Limb (tissue), 2 donors: ENCODE results near the gene SH3BP5.

Experiments
- DNase-seq, 2 donors: peaks; one replicate each; pipeline ENCODE4 v3.0.0-alpha.2; 2016; ENCODE audit errors: extremely low spot score in 2 of 2

SH3BP5 gene

DNA sequence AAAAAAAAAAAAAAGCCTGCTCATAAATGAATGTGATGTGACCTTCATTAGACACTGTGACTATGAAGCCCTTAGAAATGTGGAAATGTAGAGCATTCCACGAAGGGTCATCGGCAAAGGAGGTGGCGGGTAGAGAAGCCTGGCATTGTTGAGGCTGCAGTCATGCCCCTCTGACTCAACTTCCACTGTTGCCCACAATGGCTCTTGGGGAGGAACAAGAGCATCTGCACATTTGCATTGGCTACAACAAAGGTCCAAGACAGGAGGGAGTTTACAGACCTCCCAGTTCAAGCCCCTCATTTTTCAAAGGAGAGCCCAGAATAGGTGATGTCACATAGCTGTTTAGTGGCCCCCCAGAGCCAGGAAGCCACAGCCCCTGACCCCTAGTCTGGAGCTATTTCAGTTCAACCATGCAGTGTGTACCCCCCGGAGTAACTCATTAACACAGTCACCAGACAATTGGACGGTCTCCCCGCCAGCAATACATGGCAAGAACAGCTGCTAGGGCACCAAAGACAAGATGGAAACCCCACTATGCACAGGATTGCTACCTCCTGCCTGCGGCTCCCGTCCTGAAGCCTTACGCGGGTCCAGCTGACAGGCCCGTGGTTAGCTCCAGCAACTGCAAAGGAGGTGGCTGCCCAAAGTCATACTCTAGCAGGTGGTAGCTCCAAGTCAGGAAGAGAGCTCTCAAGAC is 56.2 kb downstream of the SH3BP5 start:
- no peak for DNase-seq

DNA sequence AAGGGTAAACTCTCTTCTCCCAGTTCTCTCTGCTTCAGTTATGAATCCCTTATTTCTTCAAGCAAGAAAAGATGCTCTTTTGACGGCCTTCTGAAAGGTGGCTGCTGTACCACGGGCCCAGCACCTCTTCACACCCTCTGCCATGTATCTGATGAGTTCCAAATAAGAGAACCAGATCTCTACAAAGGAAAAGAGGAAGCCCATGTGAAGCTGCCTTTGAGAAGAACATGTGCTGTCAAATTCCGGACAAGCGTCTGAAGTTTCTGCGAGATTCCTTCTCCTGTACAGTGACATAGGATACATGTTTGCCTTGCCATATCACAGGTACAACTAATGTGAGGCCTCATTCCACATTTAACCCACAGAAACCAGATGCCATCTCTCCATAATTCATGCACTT is 59.2 kb downstream of the SH3BP5 start:
- DNase-seq: no peak

DNA sequence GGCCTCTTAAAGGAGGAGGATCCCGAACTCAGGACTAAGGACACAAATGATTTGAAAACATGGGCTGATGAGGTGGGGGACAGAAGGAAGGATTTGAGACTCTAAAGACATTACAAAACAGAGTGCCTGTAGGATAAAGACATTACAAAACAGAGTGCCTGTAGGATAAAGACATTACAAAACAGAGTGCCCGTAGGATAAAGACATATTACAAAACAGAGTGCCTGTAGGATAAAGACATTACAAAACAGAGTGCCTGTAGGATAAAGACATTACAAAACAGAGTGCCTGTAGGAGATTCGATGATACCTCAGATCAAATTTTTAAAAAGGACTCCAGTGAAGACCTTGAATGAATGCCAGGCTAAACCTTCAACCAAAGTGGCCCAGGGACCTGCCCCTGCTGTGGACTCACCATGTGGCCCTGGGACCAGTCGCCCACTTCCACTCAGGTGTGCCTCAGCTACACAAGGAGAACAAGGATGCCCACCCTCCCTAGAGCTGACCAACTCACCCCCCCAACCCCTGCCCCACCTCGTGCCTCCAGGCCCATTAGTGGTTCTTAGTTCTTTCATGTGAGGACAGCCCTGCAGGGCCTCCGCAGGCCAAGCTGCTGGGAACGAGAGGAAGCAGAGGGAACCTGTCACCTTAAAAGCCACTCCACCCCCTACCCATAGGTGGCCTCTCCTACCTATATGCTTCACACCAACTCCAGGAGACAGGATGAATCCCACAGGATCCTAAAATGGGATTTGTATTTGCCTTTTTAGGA is 59.8 kb downstream of the SH3BP5 start:
- peak in 1 of 2 donors; percentile 9 for DNase-seq

DNA sequence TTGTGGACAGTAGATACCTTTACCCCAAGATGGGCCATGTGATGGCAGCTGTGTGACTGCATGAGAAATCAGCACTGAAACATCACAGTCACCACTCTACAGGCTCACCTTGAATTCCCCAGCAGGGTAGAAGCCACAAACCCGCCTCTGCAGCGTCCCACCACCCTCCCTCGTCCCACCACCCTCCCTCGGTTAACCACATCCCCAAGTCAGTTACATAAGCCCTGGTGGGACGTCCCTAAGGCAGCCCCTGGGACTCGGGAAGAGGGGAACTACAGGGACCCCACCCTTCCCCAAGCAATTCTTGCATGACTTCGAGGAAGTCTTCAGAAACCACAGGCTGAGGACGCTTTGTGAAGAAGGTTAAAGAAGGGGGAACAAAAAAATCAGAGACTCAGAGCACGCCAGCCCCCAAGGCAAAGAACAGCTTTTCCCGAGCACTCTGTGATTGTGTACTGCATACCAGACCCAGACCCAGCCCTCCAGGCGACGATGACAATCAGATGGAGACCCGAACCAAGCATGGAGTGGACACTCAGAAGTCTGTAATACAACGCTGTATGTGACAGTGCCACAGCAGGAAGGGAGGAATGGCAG is 60.5 kb downstream of the SH3BP5 start:
- DNase-seq: peak in 1 of 2 donors; percentile 14

DNA sequence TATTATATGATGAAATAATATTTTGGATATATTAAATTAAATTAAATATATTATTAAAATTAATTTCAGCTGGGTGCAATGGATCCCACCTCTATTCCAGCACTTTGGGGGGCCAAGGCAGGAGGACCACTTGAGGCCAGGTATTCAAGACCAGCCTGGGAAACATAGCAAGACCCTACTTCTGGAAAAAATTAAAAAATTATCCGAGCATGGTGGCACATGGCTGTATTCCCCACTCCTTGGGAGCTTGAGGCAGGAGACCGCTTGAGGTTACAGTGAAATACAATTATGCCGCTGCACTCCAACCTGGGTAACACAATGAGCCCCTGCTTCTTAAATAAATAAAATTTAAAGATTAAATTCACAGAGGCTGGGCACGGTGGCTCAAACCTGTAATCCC is 61.4 kb downstream of the SH3BP5 start:
- no peak for DNase-seq

DNA sequence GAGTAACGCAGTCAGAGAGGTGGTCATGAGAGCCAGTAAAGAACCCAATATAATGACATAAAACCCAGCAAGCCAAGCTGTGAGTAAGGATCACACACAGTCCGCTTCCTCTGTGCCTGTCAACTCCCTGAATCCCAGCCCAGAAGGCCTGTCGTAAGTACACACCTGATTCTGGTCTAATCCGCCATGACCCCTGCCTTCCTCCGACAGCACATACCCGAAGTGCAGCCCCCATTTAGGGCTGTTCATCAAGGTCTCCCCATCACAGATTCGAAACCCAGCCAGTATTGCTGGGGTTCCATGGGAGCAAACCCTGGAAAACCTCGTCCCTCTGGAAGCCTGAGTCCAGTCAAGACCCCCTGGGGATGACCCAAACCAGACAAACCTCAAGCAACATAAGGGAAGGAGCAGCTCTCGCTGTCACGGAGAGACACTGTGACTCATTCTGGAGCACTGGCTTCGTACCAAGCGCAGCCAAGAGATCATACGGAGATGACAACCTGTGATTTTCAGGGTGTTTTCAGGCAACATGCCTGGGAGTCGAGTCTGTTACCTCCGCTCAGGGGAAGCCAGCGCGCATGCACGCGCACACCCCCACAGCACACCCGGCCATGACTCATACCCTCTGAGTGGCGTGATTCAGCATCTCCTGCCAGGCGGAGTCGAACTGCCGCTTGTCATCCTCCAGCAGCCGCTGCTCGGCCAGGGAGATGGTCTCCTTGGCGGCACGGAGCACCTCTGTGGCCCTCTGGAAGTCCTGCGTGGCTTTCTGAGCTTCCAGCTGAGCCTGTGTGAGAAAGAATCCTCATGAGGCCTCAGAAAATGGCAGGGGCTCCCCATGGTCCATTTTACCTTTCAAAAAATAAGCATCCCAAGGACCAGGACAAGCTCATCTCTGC is 63.0 kb downstream of the SH3BP5 start:
- no peak for DNase-seq

DNA sequence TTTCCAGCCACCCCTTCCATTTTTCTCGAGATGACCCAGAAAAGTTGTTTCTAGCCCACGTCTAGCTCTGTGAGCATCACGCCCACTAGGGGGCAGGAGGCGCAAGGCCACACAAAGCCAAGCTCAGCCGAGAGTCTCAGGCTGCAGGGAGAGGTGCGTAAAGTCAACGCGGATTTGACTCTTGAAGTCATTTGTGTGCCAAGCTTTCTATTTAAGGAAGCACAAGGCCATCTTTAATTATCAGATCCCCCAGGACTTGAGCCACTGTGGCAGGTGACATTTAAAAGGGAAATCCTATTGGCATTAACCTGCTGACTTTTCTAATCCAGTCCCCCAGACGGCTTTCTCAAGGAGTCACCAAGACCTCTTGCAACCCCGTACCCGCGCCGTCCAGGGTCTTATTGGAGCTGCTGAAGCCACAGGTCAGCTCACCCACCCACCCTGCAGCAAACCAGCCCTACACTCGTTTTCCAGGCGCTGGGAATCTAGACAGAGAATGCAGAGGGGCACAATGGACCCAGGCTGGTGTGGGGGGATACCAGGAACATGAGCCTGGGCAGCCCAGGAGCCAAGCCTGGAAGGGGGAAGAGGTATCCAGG is 64.3 kb downstream of the SH3BP5 start:
- peak; percentile 87 to 89 for DNase-seq

DNA sequence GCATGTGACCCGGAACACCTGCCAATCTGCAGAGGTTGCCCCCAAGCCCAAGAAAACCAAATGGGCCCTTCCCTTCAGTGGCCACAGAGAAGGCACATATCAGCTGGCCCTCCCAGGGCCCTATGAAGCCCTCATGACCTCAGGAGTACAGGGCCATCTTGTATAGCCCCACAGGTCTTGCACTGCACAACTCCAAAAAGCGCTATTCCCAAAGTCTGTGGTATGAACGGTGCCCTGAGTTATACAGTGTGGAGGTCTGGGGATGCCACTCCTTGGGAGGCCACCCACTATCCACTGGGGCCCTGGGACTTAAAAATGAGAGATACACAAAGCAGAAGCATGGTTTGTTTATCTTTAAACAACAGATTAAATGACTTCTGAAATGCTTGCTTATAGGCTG is 64.9 kb downstream of the SH3BP5 start:
- DNase-seq: no peak

DNA sequence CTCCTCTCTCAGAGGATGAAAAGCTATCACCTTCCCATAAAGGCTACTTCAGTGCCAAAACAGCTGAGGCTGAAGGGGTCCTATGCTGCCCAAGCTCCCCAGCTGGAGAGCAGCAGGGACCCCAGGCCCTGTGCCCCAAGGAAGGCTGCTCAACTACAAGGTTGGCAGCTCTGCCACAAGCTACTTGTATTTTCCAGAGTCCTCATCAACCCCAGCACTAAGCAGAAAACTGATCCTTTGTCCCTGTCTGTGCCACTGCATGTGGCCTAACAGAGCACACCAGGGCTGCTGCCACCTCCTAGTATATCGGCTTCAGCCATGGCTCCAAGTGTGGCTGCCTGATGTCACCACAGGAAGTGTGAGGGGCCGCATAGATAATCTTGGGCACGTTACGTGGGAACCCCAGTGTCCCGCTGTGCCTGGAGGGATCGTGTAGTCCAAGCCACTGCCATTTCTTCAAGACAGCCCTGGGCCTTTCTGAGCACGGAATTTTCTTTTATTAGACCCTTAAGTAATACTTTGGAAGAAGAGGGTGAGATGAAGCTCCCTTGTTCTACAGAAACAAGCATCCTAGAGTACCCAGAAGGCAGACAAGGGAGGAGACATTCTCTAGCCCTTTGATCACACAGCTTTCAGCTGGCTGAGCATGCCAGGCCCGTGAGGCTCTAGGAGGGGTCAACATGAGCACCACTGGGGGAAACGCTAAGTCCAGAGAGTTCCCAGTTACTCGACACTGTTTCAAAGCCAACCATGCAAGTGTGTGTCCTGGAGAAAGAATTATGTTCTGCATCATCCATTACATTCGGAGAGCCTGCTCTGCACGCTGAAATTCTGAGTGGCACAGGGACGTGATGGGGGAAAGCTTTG is 65.6 kb downstream of the SH3BP5 start:
- DNase-seq: no peak

DNA sequence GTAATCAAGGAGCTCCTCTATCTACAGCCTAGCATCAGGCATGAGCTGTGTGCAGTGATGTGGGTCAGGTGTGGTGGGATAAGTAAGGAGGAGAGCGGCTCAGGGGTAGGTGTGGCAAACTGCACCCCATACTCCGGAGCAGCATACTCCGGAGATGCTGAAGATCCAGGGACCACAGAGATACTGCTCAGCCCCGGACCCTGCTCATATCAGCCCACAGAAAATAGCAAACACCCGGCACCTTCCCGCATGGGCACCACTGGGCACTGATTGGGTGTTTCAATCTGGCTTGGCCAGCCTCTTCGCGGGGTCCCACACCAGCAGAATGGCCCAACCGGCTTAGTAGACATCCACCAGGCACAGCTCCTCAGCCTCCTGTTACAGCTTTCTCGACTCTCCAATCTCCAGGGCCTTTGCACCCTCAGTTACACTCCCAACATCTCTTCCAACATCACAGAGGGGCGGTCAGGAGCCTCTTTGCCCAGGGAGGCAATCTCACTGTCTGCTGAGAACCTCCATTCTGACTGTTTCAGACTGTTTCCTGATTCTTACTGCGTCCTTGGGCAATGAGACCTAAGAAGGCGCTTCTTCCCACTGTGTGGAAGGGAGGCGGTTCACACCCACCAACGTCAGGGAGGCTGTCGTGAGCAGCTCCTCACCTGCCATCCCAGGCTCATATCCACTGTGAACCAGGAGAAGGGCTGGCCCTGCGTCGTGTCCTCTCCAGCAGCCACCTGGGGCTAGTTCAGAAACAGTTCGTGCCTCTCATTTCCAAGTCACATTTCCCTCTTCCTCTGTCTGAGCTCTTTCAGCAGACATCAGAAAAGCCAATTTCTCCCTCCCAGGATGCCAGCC is 66.5 kb downstream of the SH3BP5 start:
- no peak for DNase-seq

DNA sequence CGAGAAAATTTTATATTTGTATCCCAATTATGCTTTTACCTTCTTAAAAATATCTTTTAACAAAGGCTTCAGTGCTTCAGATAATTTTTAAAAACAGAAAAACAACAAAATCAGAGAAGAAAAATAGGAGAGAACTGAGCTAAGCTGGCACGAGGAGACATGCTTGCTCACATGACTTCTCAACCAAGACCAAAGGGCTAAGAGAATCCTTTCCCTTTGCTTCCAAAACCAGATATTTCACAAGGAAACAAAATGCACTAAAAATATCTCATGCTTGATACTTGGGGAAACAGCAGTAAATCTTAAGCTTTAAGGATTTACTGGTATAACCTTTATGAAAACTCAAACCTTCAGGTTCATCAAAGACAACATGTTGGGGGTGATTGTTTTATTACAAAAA is 67.9 kb downstream of the SH3BP5 start:
- no peak for DNase-seq

DNA sequence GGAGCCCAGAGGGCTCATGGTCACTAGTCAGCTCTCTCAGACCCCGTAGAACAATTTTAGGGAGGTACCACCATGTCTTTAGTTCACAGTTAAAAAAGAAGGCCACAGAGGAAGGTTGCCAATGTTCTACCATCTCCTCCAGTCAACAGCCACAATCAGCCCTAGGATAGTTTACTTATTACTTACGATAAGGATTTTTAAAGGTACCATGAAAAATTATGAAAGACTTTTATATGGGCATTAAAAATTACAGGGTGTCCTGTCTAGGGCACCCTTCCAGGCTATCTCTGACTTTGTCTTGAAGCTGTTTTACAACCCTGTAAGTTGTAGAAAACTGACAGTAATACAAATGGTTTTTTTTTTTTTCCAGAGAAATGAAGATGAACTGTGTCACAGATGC is 68.5 kb downstream of the SH3BP5 start:
- no peak for DNase-seq

DNA sequence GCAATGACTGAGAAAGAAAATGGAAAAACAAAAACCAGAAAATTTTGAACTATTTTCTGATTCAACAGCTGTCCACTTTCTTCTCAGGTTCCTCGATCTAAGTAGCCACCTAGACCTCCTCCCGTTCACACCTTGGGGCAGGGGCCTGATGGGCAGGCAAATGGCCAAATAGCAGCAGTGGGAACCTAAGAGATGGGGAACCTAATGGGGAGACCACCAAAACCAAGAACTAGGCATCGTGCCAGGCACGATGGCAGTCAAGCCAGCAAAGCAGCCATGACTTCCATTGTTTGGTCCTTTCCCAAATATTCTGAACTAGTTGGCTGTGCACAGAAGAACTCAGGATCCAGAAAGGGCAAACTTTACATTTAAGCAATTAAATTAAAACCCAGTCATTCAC is 69.3 kb downstream of the SH3BP5 start:
- no peak for DNase-seq

DNA sequence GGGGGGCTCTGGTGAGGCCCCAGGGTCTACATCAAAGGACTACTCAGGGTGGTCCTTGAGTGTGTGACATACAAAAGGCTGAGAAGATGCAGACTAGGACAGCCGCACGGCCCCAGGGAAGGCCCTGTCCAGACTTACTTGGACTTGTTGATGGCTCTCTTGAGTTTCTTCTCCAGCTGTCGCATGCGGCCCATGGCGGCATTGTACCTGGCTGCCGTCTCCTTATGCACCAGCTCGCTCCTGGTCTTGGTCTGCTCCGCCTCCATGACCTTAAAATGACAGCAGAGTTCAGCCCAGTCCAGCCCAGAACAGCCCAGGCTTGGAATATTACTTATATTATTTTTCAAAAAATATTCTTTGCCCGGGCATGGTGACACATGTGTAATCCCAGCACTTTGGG is 70.4 kb downstream of the SH3BP5 start:
- no peak for DNase-seq

DNA sequence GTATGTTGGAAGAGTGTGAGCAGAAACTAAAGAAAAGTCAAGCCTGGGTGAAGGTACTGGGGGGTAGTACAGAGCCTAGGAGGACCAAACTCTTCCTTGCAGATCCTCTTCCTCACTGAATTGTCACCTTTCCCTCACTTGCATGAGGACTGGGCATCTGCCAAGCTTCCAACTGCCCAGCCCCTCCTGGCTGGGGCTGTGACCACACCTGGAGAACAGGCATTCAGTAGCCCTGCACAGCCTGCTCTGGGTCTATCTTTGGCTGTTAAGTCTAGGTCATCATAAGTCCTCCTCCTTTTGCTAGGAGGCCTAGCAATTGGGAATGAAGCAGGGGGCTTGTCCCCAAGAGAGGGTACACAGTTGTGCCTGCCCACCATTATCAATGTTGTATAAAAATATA is 71.1 kb downstream of the SH3BP5 start:
- no peak for DNase-seq

DNA sequence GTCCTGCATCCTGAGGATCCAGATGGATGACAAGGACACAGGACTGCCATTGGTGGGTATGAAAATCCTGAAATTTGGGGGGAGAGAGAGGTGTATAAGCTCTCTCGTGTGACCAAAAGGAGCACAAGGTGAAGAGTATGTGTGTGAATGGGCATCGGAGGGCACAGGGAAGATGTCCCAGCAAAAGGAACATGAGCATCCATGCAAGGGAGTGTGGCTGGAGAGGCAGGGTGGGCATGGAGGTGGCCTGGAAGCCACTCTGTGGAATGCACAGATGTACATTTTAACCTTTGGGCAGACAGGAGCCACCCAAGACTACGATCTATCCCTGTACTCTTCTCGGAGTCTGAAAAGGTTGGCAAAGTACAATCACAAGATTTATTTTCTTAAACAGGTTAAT is 71.9 kb downstream of the SH3BP5 start:
- DNase-seq: no peak

DNA sequence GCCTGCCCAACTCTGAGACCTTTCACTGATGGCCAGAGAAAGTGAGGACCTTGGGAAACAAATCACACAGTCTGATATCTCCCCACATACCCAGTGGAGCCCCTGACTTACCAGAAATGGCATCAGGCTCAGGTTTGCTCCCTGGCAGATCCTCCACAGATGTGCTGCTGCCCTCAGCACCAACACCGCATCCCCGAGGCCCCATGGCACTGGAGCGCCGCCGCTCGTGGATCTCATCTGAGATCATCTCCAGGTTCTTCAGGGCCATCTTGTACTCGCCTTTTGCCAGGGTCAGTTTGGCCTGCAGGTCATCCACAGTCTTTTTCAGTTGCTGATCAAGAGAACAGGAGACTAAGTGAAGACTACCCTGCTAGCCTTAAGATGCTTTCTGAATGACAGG is 73.7 kb downstream of the SH3BP5 start:
- no peak for DNase-seq

DNA sequence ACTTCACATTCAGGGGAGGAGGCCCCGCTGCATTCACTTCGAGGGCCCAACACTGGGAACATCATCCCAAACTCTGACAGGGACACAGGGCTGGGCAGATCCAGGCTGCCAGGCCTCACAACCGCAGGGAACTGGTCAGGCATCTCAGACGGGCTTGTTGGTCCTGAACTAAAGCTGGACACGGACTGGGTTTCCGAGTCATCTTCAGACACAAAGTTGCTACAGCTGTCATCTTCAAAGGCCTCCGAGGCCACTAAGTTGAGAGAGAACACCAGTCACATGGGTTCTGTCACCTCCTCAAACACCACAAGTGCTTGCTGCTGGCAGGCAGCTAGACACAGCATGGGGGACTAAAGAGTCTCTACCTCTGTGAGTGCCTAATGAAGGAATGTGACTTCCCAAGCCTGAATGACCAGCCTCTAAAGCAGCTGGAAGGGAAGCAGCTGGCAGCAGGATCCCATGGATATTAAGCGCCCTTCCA is 75.5 kb downstream of the SH3BP5 start:
- DNase-seq: no peak

DNA sequence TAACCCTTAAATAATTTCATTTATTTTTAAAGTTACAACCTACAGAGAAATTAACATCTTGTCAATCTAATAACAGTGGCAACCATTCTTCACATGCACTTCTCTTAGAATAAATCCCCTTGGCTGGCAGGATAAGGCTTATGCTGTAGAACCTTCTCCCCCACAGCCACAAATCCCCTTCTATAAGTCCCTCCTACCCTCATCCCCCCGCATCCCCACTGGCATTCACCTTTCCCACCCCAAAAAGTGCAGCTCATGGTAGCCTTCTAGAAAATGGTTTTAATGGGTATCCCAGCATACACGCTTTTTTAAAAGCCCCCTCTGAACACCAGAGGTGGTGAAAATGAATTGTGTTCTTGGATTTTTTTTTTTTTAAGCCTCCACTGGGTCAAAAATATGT is 77.2 kb downstream of the SH3BP5 start:
- DNase-seq: no peak
